H9 (cell line): ENCODE data around the gene USP34. TPM values are rescaled to one million over a fixed set of nuclear protein-coding genes. Genes with fewer than 3 reads are reported as not detected.

ENCODE experiments used
- DNase-seq: peaks from one replicate; pipeline ENCODE4 v3.0.0-alpha.2; 2017
- H2AFZ ChIP-seq: one replicate; pipeline ENCODE4 v1.6.1; 2013; ENCODE audit warnings: mild to moderate bottlenecking, low read length, control low read depth, moderate library complexity
- H2AK5ac ChIP-seq: 2 replicates; pipeline ENCODE4 v1.6.1; 2013; ENCODE audit warnings: low read length, control low read depth, mixed read lengths; ENCODE audit not compliant: insufficient read length
- H2BK120ac ChIP-seq: one replicate; pipeline ENCODE4 v1.6.1; 2013; ENCODE audit warnings: low read depth, mild to moderate bottlenecking, low read length, control low read depth, inconsistent platforms; ENCODE audit not compliant: poor library complexity, severe bottlenecking
- H2BK12ac ChIP-seq: 2 replicates; pipeline ENCODE4 v1.6.1; 2013; ENCODE audit warnings: low read length, control low read depth, mixed read lengths, low read depth; ENCODE audit not compliant: insufficient read length
- H2BK15ac ChIP-seq: 2 replicates; pipeline ENCODE4 v1.6.1; 2013; ENCODE audit warnings: low read depth, low read length, control low read depth
- H2BK20ac ChIP-seq: one replicate; pipeline ENCODE4 v1.6.1; 2013; ENCODE audit warnings: low read depth, mild to moderate bottlenecking, low read length, control low read depth, inconsistent platforms; ENCODE audit not compliant: poor library complexity, severe bottlenecking
- H2BK5ac ChIP-seq: 2 replicates; pipeline ENCODE4 v1.6.1; 2013; ENCODE audit warnings: low read length, control low read depth, mixed read lengths; ENCODE audit not compliant: insufficient read length
- H3K14ac ChIP-seq: 2 replicates; pipeline ENCODE4 v1.6.1; 2013; ENCODE audit warnings: low read length, control low read depth; ENCODE audit not compliant: insufficient read depth
- H3K18ac ChIP-seq: 2 replicates; pipeline ENCODE4 v1.6.1; 2013; ENCODE audit warnings: low read depth, mild to moderate bottlenecking, mixed read lengths, low read length, control low read depth; ENCODE audit not compliant: insufficient read length
- H3K23ac ChIP-seq: 2 replicates; pipeline ENCODE4 v1.6.1; 2013; ENCODE audit warnings: low read length, control low read depth, mixed read lengths, low read depth; ENCODE audit not compliant: insufficient read length
- H3K23me2 ChIP-seq: 2 replicates; pipeline ENCODE4 v1.6.1; 2013; ENCODE audit warnings: low read depth, mild to moderate bottlenecking, mixed read lengths, low read length, control low read depth; ENCODE audit not compliant: insufficient read length, poor library complexity, severe bottlenecking
- H3K27ac ChIP-seq: 2 replicates; pipeline ENCODE4 v1.5.1; 2013; ENCODE audit warnings: low read length, control low read depth, mixed read lengths, low read depth; ENCODE audit not compliant: insufficient read length
- H3K27me3 ChIP-seq: 2 replicates; pipeline ENCODE4 v1.6.1; 2013; ENCODE audit warnings: low read length, control low read depth, inconsistent platforms; ENCODE audit not compliant: insufficient read depth
- H3K4ac ChIP-seq: 2 replicates; pipeline ENCODE4 v1.6.1; 2013; ENCODE audit warnings: low read depth, mild to moderate bottlenecking, control low read depth, inconsistent platforms, low read length, moderate library complexity
- H3K4me1 ChIP-seq: 2 replicates; pipeline ENCODE4 v1.6.1; 2013; ENCODE audit warnings: low read length, control low read depth, inconsistent platforms; ENCODE audit not compliant: insufficient read depth
- H3K4me2 ChIP-seq: 2 replicates; pipeline ENCODE4 v1.6.1; 2013; ENCODE audit warnings: low read length, control low read depth, mixed read lengths; ENCODE audit not compliant: insufficient read length, insufficient read depth
- H3K56ac ChIP-seq: 2 replicates; pipeline ENCODE4 v1.6.1; 2013; ENCODE audit warnings: low read depth, mild to moderate bottlenecking, mixed read lengths, low read length, control low read depth; ENCODE audit not compliant: insufficient read length
- H3K79me1 ChIP-seq: 2 replicates; pipeline ENCODE4 v1.6.1; 2013; ENCODE audit warnings: low read depth, mild to moderate bottlenecking, moderate library complexity, low read length, control low read depth, inconsistent platforms; ENCODE audit not compliant: insufficient read depth, poor library complexity, severe bottlenecking
- H3K79me2 ChIP-seq: 2 replicates; pipeline ENCODE4 v1.6.1; 2013; ENCODE audit warnings: low read length, control low read depth, inconsistent platforms; ENCODE audit not compliant: insufficient read depth
- H3K9ac ChIP-seq: 2 replicates; pipeline ENCODE4 v1.6.1; 2013; ENCODE audit warnings: low read length, control low read depth, mixed read lengths; ENCODE audit not compliant: insufficient read length; ENCODE audit errors: extremely low read depth
- H3K9me3 ChIP-seq: one replicate; pipeline ENCODE4 v1.6.1; 2013; ENCODE audit warnings: low read depth, low read length, inconsistent platforms; ENCODE audit not compliant: control insufficient read depth
- H3T11ph ChIP-seq: one replicate; pipeline ENCODE4 v1.6.1; 2013; ENCODE audit warnings: mild to moderate bottlenecking, low read length, control low read depth, inconsistent platforms
- H4K20me1 ChIP-seq: one replicate; pipeline ENCODE4 v1.6.1; 2013; ENCODE audit not compliant: control insufficient read depth, insufficient read length, insufficient read depth
- H4K5ac ChIP-seq: 2 replicates; pipeline ENCODE4 v1.6.1; 2013; ENCODE audit warnings: low read depth, mild to moderate bottlenecking, mixed read lengths, low read length, control low read depth; ENCODE audit not compliant: insufficient read length
- H4K8ac ChIP-seq: replicated peaks from 2 replicates; pipeline ENCODE4 v1.6.1; 2013; ENCODE audit warnings: low read length, control low read depth, mixed read lengths, low read depth; ENCODE audit not compliant: insufficient read length
- H4K91ac ChIP-seq: 2 replicates; pipeline ENCODE4 v1.6.1; 2013; ENCODE audit warnings: low read depth, mild to moderate bottlenecking, moderate library complexity, mixed read lengths, low read length, control low read depth; ENCODE audit not compliant: insufficient read length
- H3K27ac Mint-ChIP-seq, 3 experiments: 2 replicates in 2 of 3; 3 replicates in 1 of 3; pipeline ENCODE4 v1.8.0; 2020 to 2021; ENCODE audit warnings: mixed read lengths in 3 of 3, mild to moderate bottlenecking in 1 of 3, moderate library complexity in 1 of 3
- H3K27me3 Mint-ChIP-seq: 2 replicates; pipeline ENCODE4 v1.8.0; 2021; ENCODE audit warnings: low read depth, mild to moderate bottlenecking, moderate library complexity, mixed read lengths
- H3K36me3 Mint-ChIP-seq, 3 experiments: 2 replicates in 2 of 3; 3 replicates in 1 of 3; pipeline ENCODE4 v1.8.0; 2020 to 2021; ENCODE audit warnings: low read depth in 3 of 3, mixed read lengths in 3 of 3; ENCODE audit not compliant: insufficient read depth in 1 of 3
- H3K4me1 Mint-ChIP-seq, 2 experiments: 2 replicates each; pipeline ENCODE4 v1.8.0; 2020; ENCODE audit warnings: mixed read lengths in 2 of 2
- H3K4me3 Mint-ChIP-seq, 2 experiments: 2 replicates in 1 of 2; 3 replicates in 1 of 2; pipeline ENCODE4 v1.8.0; 2020 to 2021; ENCODE audit warnings: mild to moderate bottlenecking in 2 of 2, mixed read lengths in 2 of 2, moderate library complexity in 1 of 2
- H3K9me3 Mint-ChIP-seq, 2 experiments: 2 replicates in 1 of 2; 3 replicates in 1 of 2; pipeline ENCODE4 v1.8.0; 2020; ENCODE audit warnings: mild to moderate bottlenecking in 2 of 2, mixed read lengths in 2 of 2, moderate library complexity in 1 of 2
- CTCF ChIP-seq: fragments of 200-600 bp; sonication (generic); conservative IDR thresholded peaks from 3 replicates; pipeline ENCODE4 v1.8.0; 2021; ENCODE audit warnings: antibody characterized with exemption, mild to moderate bottlenecking
- WGBS: extraction: QIAGEN DNeasy Blood & Tissue Kit; methylation state at CpG from one replicate; pipeline ENCODE4 v1.1.7; 2013; ENCODE audit warnings: missing lambda C conversion rate, low lambda C conversion rate, mixed read lengths; ENCODE audit not compliant: insufficient read length; ENCODE audit errors: extremely low coverage; 5-methylcytosine and 5-hydroxymethylcytosine counted together
- total RNA-seq: library from RNA; stranded (reverse); gene quantifications from 2 replicates; pipeline ENCODE4 v1.2.1, GENCODE V29; 2021

USP34 gene
- total RNA-seq, 1 experiment from 2014 or later = 93.9 TPM

- H3K14ac ChIP-seq = no peak overlapping the region
- Mint-ChIP-seq H3K36me3 (peaks cover 7 to 51% (median 32%) of the 10 kb centered on the region in 3 experiments; a peak in 6 of 7 replicates), H3K9me3 (no peaks in the 10 kb centered on the region), H3K27me3 (no peaks in the 10 kb centered on the region), H3K4me3 (no peak overlapping the region), H3K4me1 (no peaks in the 10 kb centered on the region), H3K27ac (peak overlapping the region in 1 of 3 experiments; percentile 4; a peak in 3 of 7 replicates)
- no peaks in the 10 kb centered on the region for H3K79me1 ChIP-seq
- H4K20me1 ChIP-seq = no peaks in the 10 kb centered on the region
- no peak overlapping the region for H4K91ac ChIP-seq
- H2BK5ac ChIP-seq = no peak overlapping the region
- no peak overlapping the region for H3K4me2 ChIP-seq
- H3K56ac ChIP-seq = no peak overlapping the region
- DNase-seq = no peak
- WGBS = no CpG with 5 or more reads among the region's 4 CpGs
- no peak overlapping the region for H2AK5ac ChIP-seq
- H2BK20ac ChIP-seq = no peak overlapping the region
- H2BK15ac ChIP-seq = no peak overlapping the region
- no peaks in the 10 kb centered on the region for H3K27me3 ChIP-seq
- H2AFZ ChIP-seq = no peak overlapping the region
- H2BK12ac ChIP-seq = no peak overlapping the region
- H3K4me1 ChIP-seq = no peaks in the 10 kb centered on the region
- H3K23me2 ChIP-seq = no peaks in the 10 kb centered on the region
- no peaks in the 10 kb centered on the region for H3K79me2 ChIP-seq
- H3K4ac ChIP-seq = no peak overlapping the region
- no peak overlapping the region for H3K23ac ChIP-seq
- H3K9me3 ChIP-seq = no peaks in the 10 kb centered on the region
- H3T11ph ChIP-seq = no peak overlapping the region
- H3K27ac ChIP-seq = no peak overlapping the region
- H3K9ac ChIP-seq = no peak overlapping the region
- H3K18ac ChIP-seq = no peak overlapping the region
- no peak for TF ChIP-seq CTCF
- no peak overlapping the region for H4K5ac ChIP-seq
- H2BK120ac ChIP-seq = no peak overlapping the region
- H4K8ac ChIP-seq = no peak overlapping the region
These were observed 198.3 kb downstream of the USP34 start for GRCh38 chr2:61272421-61273070.
